ENCODE measurements around the gene WSCD1. TPM values are rescaled to one million over a fixed set of nuclear protein-coding genes. Genes with fewer than 3 reads are reported as not detected.

Gene WSCD1
- total and polyA plus RNA-seq, 2 of the 4 experiments (the other 2 are of a cell fraction): 0.07 TPM; not detected in 1

DNA sequence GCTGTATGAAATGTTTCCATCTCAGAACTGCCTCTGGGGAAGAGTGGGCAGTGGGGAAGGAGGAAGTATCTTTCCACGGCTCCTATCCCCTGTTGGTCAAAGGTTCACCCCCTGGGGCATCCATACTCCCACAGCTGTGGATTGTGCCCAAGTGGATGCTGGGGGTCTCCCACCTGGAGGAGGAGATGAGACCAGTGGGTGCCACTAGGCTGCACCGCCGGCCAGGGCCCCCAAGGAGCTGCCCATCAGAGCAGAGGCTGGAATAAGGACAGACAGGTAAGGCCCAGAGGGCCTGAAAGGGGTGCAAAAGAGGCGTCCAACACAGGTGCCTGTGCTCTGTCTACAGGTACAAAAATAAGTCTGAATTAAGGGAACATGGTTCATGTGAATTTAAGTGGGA is 87.5 kb downstream of the WSCD1 start:
- H3K9ac ChIP-seq (ENCODE audit: low read depth, low read length): no peak overlapping the region
- H2BK120ac ChIP-seq (ENCODE audit: low read depth, low read length): no peak overlapping the region
- no peak overlapping the region for H3K23ac ChIP-seq (ENCODE audit: low read depth, low read length)
- H3K4me2 ChIP-seq (ENCODE audit: low read depth, low read length): no peak overlapping the region
- H2BK20ac ChIP-seq (ENCODE audit: low read depth, low read length): no peak overlapping the region
- H3K79me1 ChIP-seq (ENCODE audit: low read depth in 1 of 2, low read length in 2 of 2): no peaks in the 10 kb centered on the region
- H3K56ac ChIP-seq (ENCODE audit: extremely low read depth, insufficient read depth, low read length): no peak overlapping the region
- in situ Hi-C loops (cut with MboI; ENCODE audit: low sequenced_read_pairs) (no loop called here), intact Hi-C loops (cut with micrococcal nuclease) (no loop called here), dilution Hi-C loops (cut with HindIII; ENCODE audit: low sequenced_read_pairs, unreplicated experiment) (no loop called here)
- TF ChIP-seq FOS (IDR thresholded peaks at IDR 0.05; ENCODE audit: low read depth, low read length) (no peak), MAFK (IDR thresholded peaks at IDR 0.05; ENCODE audit: low read depth, low read length) (no peak), CEBPB (IDR thresholded peaks at IDR 0.05; ENCODE audit: low read depth, low read length) (no peak), MXI1 (IDR thresholded peaks at IDR 0.05; ENCODE audit: borderline replicate concordance, low read depth, low read length) (no peak), BHLHE40 (IDR thresholded peaks at IDR 0.05; ENCODE audit: low read depth, low read length) (no peak), RFX5 (IDR thresholded peaks at IDR 0.05; ENCODE audit: low read depth, low read length) (no peak), POLR2A (IDR thresholded peaks at IDR 0.05; ENCODE audit: low read depth, low read length) (no peak)
- TF ChIP-seq, protein P1, sequence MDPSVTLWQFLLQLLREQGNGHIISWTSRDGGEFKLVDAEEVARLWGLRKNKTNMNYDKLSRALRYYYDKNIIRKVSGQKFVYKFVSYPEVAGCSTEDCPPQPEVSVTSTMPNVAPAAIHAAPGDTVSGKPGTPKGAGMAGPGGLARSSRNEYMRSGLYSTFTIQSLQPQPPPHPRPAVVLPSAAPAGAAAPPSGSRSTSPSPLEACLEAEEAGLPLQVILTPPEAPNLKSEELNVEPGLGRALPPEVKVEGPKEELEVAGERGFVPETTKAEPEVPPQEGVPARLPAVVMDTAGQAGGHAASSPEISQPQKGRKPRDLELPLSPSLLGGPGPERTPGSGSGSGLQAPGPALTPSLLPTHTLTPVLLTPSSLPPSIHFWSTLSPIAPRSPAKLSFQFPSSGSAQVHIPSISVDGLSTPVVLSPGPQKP (IDR thresholded peaks at IDR 0.05; ENCODE audit: borderline replicate concordance, low read depth, low read length): no peak
- TF ChIP-seq, protein P2, sequence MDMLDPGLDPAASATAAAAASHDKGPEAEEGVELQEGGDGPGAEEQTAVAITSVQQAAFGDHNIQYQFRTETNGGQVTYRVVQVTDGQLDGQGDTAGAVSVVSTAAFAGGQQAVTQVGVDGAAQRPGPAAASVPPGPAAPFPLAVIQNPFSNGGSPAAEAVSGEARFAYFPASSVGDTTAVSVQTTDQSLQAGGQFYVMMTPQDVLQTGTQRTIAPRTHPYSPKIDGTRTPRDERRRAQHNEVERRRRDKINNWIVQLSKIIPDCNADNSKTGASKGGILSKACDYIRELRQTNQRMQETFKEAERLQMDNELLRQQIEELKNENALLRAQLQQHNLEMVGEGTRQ (IDR thresholded peaks at IDR 0.05; ENCODE audit: low read depth, low read length): no peak
- H3K9me3 ChIP-seq (ENCODE audit: control insufficient read depth, insufficient read depth, low read length): peaks cover 14% of the 10 kb centered on the region; the same call in 1 of the 2 replicates
- DNase-seq (no peak), ATAC-seq (ENCODE audit: low read depth) (no peak)
- H3K18ac ChIP-seq (ENCODE audit: low read depth, low read length): no peak overlapping the region
- CTCF ChIA-PET: no interaction called here
- no peak overlapping the region for H3K27ac ChIP-seq (ENCODE audit: insufficient read depth, low read length)
- no peak overlapping the region for H2AK5ac ChIP-seq (ENCODE audit: low read depth, low read length)
- no peaks in the 10 kb centered on the region for H3K9me1 ChIP-seq (ENCODE audit: insufficient read depth, low read length)
- POLR2A ChIA-PET (ENCODE audit: unreplicated experiment): no interaction called here
- BruUV-seq (replicated peaks): no TSS peak
- H3K27me3 ChIP-seq (ENCODE audit: control insufficient read depth, insufficient read depth, low read length): no peaks in the 10 kb centered on the region
- H2AK9ac ChIP-seq (replicated peaks; ENCODE audit: low read depth, low read length, poor library complexity): no peak overlapping the region
- no peaks in the 10 kb centered on the region for H4K20me1 ChIP-seq (ENCODE audit: insufficient read depth, low read length)
- no peak overlapping the region for H4K91ac ChIP-seq (ENCODE audit: insufficient read depth, low read depth, low read length)
- no peak overlapping the region for H3K14ac ChIP-seq (replicated peaks; ENCODE audit: low read depth, low read length)
- H4K5ac ChIP-seq (ENCODE audit: low read depth, low read length): no peak overlapping the region
- no peak overlapping the region for H3K4me3 ChIP-seq (ENCODE audit: insufficient read depth, low read depth, low read length)
- H3K4ac ChIP-seq (ENCODE audit: low read depth, low read length): no peak overlapping the region
- H3K36me3 ChIP-seq (ENCODE audit: control insufficient read depth, insufficient read depth, low read length): no peaks in the 10 kb centered on the region
- no peak overlapping the region for H2BK5ac ChIP-seq (ENCODE audit: low read depth, low read length, poor library complexity, severe bottlenecking)
- H2BK15ac ChIP-seq (ENCODE audit: low read depth, low read length): no peak overlapping the region
- H4K8ac ChIP-seq (ENCODE audit: low read depth in 2 of 2, low read length in 2 of 2): no peak overlapping the region
- WGBS, 2 experiments (ENCODE audit: extremely low coverage in 2 of 2, insufficient read length in 1 of 2): no CpG with 5 or more reads among the region's 4 CpGs
- no peak overlapping the region for H2AFZ ChIP-seq (replicated peaks; ENCODE audit: low read length, poor library complexity)
- H3K4me1 ChIP-seq (ENCODE audit: control insufficient read depth, insufficient read depth, low read length): no peaks in the 10 kb centered on the region

Data from IMR-90 (cell line).